PFSK-1 (cell line): ENCODE results near the gene OR4C5.

Source experiments
- FOXP2 ChIP-seq: optimal IDR thresholded peaks from 2 replicates; pipeline ENCODE3; 2011; ENCODE audit warnings: borderline replicate concordance, control low read depth, inconsistent platforms; ENCODE audit not compliant: insufficient read depth; ENCODE audit errors: extremely low read length, extremely low read depth
- POLR2AphosphoS5 ChIP-seq: IDR thresholded peaks from 2 replicates; pipeline ENCODE4 v1.6.1; 2012; ENCODE audit warnings: low read depth, mild to moderate bottlenecking, control low read depth, low read length, moderate library complexity
- SIN3A ChIP-seq: IDR thresholded peaks from 2 replicates; pipeline ENCODE4 v1.6.1; 2012; ENCODE audit warnings: mild to moderate bottlenecking, low read length, moderate library complexity, borderline replicate concordance; ENCODE audit not compliant: insufficient read depth
- TAF1 ChIP-seq: IDR thresholded peaks from 2 replicates; pipeline ENCODE4 v1.6.1; 2012; ENCODE audit warnings: low read length, control low read depth, borderline replicate concordance; ENCODE audit not compliant: insufficient read depth
- TF ChIP-seq, protein P1 (sequence below), 2 experiments: IDR thresholded peaks; 2 replicates each; pipeline versions ENCODE4 v1.6.1 to v1.8.0; 2011 to 2012; ENCODE audit warnings: low read depth in 2 of 2, low read length in 2 of 2, control low read depth in 1 of 2, inconsistent platforms in 1 of 2, mild to moderate bottlenecking in 1 of 2, moderate library complexity in 1 of 2; ENCODE audit not compliant: insufficient read depth in 1 of 2

DNA sequence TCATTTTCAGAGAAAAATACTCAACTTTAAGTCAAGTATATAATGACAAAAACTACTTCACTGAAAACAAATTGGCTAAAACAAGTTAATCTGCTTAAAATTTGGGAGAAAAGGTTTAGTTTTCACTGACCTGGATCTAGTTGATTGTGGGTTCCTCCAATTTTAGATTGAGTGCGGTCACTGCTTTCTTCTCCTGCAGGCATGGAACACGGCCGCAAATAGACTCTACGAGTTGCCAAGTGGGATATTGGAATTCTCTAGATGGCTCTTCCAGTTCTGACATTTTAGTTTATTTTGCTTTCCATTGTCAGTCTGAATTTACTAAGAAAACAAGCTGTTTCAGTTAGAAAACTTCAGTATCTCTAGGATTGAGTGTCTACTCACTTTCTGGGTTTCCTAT lies 12.3 kb downstream of the OR4C5 start:
- TF ChIP-seq POLR2AphosphoS5 (no peak), TAF1 (no peak), SIN3A (no peak), FOXP2 (no peak)
- TF ChIP-seq, protein P1, sequence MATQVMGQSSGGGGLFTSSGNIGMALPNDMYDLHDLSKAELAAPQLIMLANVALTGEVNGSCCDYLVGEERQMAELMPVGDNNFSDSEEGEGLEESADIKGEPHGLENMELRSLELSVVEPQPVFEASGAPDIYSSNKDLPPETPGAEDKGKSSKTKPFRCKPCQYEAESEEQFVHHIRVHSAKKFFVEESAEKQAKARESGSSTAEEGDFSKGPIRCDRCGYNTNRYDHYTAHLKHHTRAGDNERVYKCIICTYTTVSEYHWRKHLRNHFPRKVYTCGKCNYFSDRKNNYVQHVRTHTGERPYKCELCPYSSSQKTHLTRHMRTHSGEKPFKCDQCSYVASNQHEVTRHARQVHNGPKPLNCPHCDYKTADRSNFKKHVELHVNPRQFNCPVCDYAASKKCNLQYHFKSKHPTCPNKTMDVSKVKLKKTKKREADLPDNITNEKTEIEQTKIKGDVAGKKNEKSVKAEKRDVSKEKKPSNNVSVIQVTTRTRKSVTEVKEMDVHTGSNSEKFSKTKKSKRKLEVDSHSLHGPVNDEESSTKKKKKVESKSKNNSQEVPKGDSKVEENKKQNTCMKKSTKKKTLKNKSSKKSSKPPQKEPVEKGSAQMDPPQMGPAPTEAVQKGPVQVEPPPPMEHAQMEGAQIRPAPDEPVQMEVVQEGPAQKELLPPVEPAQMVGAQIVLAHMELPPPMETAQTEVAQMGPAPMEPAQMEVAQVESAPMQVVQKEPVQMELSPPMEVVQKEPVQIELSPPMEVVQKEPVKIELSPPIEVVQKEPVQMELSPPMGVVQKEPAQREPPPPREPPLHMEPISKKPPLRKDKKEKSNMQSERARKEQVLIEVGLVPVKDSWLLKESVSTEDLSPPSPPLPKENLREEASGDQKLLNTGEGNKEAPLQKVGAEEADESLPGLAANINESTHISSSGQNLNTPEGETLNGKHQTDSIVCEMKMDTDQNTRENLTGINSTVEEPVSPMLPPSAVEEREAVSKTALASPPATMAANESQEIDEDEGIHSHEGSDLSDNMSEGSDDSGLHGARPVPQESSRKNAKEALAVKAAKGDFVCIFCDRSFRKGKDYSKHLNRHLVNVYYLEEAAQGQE (IDR thresholded peaks at IDR 0.05; ENCODE audit: insufficient read depth in 1 of 2, low read depth in 2 of 2, low read length in 2 of 2): no peak
